ENCODE data around the gene ZNF789. TPM values are rescaled to one million over a fixed set of nuclear protein-coding genes. Genes with fewer than 3 reads are reported as not detected.

The ZNF789 gene
- total and polyA plus RNA-seq, 2 of the 13 experiments (the other 11 are each of a cell fraction or from before 2014, with no cell fraction given) = 19.8 to 25.1 TPM

GRCh38 chr7:99473315-99473596 lies 566 bp downstream of the ZNF789 start (continued):
- TF ChIP-seq ARID4A (CRISPR knock-in tag; IDR thresholded peaks at IDR 0.05; ENCODE audit: borderline replicate concordance) (0 out of 2 replicates have a peak, but pooled peaks have one; percentile 17), ZNF234 (CRISPR knock-in tag; conservative IDR thresholded peaks at IDR 0.05) (no peak), ZNF605 (CRISPR knock-in tag; IDR thresholded peaks at IDR 0.05) (peak; percentile 31; the same call in 1 of the 2 replicates), HNRNPLL (IDR thresholded peaks at IDR 0.05; ENCODE audit: low read depth, low read length, poor library complexity, severe bottlenecking) (no peak), SPEN (CRISPR knock-in tag; IDR thresholded peaks at IDR 0.05; ENCODE audit: low read depth) (no peak), BCL6 (CRISPR knock-in tag; IDR thresholded peaks at IDR 0.05) (peak; percentile 17; the same call in 1 of the 2 replicates), ZNF607 (CRISPR knock-in tag; IDR thresholded peaks at IDR 0.05; ENCODE audit: borderline replicate concordance) (no peak), PHF5A (CRISPR knock-in tag; IDR thresholded peaks at IDR 0.05; ENCODE audit: low read depth, unreplicated experiment) (no peak), RARG (CRISPR knock-in tag; IDR thresholded peaks at IDR 0.05; ENCODE audit: low read depth) (no peak), KDM5B (CRISPR knock-in tag; IDR thresholded peaks at IDR 0.05; ENCODE audit: borderline replicate concordance) (no peak), ZFP90 (CRISPR knock-in tag; IDR thresholded peaks at IDR 0.05; ENCODE audit: borderline replicate concordance) (no peak), MIER3 (CRISPR knock-in tag; IDR thresholded peaks at IDR 0.05; ENCODE audit: borderline replicate concordance) (0 out of 2 replicates have a peak, but pooled peaks have one; percentile 17), CEBPZ (IDR thresholded peaks at IDR 0.05; ENCODE audit: low read length) (no peak)

All from HepG2 (cell line).